SU-DHL-6 (cell line): ENCODE results near the gene PLAA.

ENCODE experiments used
- EZH2phosphoT487 ChIP-seq: fragments of 200-600 bp; sonication (generic), shearing (Covaris generic); conservative IDR thresholded peaks from 2 replicates; pipeline ENCODE4 v1.6.1; 2018; ENCODE audit warnings: mild to moderate bottlenecking, antibody characterized with exemption, low read length, moderate library complexity, mixed read lengths
- TF ChIP-seq, protein P1 (sequence below): fragments of 200-600 bp; sonication (generic); IDR thresholded peaks from one replicate; pipeline ENCODE4 v1.5.1; 2017; ENCODE audit warnings: antibody characterized with exemption, mild to moderate bottlenecking, low read length, moderate library complexity; ENCODE audit not compliant: insufficient read depth, poor library complexity, severe bottlenecking

DNA sequence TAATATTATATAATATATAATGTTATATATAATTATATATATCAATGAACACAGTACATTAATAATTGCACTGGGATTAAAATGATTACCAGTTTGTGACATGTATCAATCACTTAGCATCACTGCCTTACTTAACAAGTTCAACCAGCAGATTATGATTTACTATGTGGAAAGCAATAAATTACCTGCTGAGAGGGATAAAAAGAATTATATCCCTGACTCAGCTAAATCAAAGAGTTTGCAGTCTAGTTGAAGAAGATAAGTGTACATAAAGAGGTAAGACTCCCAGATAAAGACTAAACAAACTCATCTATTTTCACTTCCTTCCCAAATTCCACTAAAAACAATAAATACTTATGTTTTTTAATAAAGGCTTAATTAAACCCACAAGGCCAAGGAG lies 11.2 kb downstream of the PLAA start:
- TF ChIP-seq, protein P1, sequence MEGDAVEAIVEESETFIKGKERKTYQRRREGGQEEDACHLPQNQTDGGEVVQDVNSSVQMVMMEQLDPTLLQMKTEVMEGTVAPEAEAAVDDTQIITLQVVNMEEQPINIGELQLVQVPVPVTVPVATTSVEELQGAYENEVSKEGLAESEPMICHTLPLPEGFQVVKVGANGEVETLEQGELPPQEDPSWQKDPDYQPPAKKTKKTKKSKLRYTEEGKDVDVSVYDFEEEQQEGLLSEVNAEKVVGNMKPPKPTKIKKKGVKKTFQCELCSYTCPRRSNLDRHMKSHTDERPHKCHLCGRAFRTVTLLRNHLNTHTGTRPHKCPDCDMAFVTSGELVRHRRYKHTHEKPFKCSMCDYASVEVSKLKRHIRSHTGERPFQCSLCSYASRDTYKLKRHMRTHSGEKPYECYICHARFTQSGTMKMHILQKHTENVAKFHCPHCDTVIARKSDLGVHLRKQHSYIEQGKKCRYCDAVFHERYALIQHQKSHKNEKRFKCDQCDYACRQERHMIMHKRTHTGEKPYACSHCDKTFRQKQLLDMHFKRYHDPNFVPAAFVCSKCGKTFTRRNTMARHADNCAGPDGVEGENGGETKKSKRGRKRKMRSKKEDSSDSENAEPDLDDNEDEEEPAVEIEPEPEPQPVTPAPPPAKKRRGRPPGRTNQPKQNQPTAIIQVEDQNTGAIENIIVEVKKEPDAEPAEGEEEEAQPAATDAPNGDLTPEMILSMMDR, result no peak
- TF ChIP-seq EZH2phosphoT487, result no peak
